CD4-positive, alpha-beta T cell treated with Interleukin-6 for 4 hours (primary cell): ENCODE measurements around the gene SCP2.

Source experiments
- DNase-seq: peaks from one replicate; pipeline ENCODE4 v3.0.0-alpha.2; 2020; ENCODE audit warnings: mixed read lengths

SCP2 gene

DNA sequence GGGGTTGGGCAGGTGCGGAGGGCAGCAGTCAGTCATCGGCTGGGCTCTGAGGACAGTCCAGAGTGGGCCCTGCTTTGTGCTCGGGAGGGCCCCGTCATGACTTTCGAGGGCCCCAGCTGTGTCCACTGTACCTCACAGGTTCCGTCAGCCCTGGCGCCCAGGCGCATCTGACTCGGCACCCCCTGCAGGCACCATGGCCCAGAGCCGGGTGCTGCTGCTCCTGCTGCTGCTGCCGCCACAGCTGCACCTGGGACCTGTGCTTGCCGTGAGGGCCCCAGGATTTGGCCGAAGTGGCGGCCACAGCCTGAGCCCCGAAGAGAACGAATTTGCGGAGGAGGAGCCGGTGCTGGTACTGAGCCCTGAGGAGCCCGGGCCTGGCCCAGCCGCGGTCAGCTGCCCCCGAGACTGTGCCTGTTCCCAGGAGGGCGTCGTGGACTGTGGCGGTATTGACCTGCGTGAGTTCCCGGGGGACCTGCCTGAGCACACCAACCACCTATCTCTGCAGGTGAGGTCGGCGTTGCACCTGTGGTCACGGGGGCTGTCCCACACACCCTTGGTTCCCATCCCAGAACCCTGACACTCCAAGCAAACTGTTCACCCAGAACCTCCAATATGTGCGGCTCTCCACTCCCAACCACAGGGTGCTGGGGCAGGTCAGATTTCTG lies 142.7 kb downstream of the SCP2 start:
- no peak for DNase-seq

DNA sequence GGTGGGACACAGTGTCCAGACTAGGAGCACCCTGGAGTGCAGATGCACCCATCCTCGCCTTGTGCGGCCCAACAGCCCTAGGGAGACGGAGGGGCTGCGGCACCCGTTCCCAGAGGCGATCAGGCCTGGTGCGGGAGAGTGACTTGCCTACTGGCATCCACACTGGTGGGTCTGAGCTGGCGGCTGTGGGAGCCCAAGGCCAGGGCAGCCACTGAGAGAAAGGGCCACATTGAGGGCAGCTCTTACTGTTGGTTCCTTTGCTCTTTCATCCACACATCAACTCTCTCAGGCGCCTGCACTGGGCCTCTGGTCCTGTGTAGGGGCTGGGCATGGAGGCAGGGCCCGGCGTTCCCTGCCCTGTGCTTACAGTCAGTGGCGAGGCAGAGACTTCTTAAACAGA lies 143.5 kb downstream of the SCP2 start:
- no peak for DNase-seq

DNA sequence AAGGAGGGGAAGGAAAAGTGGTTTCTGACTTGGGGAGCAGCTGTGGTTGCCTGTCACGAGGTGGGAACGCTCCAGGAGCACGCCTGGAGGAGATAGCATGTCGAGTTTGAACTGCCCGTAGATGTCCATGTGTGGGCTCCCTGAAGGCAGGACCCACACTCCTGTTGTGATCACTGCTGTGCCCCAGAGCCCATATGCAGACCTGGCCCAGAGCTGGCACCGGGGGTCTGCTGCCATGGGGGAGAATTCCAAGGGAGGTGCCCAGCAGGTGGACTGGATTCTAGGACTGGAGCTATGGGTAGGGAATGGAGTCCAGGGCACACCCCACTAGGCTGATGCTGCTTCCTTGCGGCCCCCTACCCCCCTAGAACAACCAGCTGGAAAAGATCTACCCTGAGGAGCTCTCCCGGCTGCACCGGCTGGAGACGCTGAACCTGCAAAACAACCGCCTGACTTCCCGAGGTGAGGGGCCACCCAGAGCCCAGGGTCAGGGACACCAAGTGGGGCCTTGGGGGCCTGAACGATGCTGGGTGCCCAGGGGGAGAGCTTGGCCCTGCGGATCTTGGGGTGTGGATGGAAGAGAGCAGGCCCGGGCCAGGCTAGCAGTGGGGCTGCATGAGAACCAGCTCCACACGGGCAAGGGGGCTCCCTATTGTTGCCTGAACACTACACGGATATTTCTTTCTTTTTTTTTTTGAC lies 144.2 kb downstream of the SCP2 start:
- DNase-seq = no peak

- DNase-seq = no peak
These were observed 144.8 kb downstream of the SCP2 start for GRCh38 chr1:53071915-53072314.

DNA sequence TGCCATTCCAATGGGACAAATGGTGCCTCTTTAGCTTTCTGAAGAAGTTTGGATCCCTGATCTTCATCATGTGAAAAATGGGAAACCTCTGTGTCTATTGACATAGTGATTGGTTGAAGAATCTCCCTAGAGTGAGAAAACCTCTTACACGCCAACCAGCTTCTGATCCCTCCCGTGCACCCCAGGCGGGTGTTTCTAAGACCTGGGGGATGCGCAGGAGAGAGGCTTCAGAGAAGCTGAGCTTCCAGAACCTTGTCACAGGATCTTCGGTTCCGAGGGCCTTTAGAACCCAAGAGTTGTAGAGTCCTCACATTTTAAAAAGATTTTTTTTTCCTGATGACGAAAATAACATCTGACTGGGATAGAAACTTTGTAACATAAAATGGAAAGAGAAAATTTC lies 146.2 kb downstream of the SCP2 start:
- DNase-seq = no peak

DNA sequence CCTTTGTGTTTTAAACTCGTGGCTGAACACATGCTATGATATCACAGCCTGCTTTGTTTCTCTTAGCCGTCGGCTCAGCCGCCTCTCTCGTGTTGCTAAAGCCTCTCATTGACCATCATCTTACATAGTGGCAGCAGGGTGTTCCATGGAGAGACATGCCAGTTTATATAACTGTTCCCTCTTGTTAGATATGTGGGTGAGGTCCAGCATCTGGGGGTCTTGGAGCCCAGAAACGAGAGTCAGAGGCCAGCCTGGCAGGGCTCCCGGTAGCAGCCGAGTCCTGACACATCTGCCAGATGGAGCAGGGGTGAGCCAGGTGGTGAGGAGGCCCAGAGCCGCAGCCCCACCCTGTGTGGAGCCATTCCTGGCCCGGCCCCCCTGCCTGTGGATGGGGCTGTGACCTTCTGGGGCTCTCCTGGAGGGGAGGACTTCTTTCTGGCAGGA lies 146.8 kb downstream of the SCP2 start:
- no peak for DNase-seq

DNA sequence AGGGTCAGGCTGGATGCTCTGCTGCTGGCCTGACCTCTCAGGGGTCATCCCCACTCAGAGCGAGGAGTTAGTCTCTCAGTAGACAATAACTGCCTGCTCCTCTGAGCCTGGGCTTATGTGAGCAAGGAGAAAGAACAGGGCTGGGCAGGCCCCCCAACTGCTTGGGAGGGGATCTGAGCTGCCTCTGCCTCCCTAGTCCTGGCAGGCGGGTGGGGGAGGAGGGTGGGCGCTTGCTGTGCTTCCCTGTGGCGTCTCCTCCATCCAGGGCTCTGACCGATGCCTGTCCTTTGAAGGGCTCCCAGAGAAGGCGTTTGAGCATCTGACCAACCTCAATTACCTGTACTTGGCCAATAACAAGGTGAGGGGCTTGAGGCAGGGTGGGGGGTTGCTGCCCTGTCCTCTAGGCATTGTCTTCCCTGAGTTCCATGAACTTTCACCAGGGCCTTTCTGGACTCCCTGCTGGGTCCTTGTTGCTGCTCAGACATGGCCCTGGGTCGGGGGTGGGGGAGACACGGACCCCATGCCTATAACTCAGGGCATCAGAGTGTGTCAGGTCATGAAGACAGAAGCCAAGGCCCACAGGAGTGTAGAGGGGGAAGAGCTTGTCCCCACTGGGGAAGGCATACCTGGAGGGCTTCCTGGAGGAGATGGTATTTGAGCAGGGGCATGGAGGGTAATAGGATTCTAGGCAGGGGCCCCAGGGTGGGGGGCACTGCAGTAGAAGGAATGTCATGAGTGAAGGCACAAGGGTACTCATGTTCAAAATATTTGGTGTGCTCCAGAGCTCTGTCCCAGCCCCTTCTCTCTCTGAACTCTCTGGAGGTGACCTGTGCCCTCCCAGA lies 147.5 kb downstream of the SCP2 start:
- no peak for DNase-seq

- DNase-seq = no peak
These were observed 148.1 kb downstream of the SCP2 start for GRCh38 chr1:53075206-53075605.

GRCh38 chr1:53075761-53076163 lies 148.7 kb downstream of the SCP2 start:
- no peak for DNase-seq

DNA sequence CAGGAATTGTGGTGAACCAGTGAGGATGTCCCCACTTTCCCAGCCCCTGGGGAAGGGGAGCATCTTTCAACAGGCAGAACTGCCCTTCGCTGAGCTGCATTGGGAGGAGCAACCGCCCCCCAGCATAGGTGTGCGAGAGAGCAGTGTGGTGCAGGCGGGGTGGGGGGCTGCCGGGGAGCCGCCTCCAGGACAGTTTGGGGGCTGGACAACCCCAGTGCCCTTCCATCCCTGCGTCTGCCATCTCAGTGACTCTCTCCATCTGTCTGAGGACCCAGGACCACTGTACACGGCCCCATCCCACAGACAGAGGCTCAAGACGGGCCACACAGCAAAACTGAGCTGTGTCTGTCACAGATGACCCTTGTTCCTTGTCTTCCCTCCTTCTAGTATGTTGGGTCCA lies 149.1 kb downstream of the SCP2 start:
- DNase-seq = no peak

DNA sequence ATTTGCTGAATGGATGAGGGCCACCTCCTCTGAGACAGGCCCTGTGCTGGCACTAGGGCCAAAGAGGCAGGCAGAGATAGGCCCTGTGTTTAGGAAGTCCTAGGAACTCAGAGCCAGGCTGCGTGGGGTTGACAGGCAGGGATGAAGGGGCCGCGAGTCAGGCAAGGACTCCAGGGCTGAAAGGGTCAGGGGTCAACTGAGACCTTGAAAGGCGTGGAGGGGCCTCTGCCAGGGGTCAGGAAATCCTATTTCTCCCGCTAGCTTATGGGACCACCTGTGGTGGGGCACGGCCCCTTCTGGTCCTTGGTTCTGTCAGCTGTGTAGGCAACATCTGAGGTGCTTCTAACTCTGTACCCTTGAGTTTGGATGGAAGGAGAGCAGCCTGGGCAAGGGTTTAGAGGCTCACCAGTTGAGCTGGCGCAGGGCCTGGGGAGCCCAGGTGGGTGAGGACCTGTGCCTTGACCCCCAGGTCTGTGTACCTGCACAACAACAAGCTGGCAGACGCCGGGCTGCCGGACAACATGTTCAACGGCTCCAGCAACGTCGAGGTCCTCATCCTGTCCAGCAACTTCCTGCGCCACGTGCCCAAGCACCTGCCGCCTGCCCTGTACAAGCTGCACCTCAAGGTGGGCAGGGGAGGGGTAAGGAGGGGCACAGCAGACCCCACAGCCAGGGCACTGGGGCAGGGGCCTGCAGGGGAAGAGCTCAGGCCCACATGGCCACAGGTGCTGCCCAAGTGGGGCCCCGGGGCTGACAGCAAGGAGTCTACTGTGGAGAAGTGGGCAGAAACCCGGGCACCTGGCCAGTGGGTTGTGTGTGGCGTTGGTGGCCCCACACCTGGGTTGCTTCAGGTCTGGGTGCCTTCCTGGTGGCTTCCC lies 149.9 kb downstream of the SCP2 start:
- DNase-seq = no peak

- DNase-seq = no peak
These were observed 150.5 kb downstream of the SCP2 start for GRCh38 chr1:53077599-53077965.

DNA sequence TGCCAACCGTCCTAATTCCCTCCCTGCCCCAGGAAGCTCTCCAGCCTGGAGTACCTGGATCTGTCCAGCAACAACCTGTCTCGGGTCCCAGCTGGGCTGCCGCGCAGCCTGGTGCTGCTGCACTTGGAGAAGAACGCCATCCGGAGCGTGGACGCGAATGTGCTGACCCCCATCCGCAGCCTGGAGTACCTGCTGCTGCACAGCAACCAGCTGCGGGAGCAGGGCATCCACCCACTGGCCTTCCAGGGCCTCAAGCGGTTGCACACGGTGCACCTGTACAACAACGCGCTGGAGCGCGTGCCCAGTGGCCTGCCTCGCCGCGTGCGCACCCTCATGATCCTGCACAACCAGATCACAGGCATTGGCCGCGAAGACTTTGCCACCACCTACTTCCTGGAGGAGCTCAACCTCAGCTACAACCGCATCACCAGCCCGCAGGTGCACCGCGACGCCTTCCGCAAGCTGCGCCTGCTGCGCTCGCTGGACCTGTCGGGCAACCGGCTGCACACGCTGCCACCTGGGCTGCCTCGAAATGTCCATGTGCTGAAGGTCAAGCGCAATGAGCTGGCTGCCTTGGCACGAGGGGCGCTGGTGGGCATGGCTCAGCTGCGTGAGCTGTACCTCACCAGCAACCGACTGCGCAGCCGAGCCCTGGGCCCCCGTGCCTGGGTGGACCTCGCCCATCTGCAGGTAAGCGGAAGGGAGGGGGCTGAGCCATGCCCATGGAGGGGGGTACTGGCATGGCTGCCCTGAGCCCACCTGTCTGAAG lies 151.4 kb downstream of the SCP2 start:
- DNase-seq = no peak

DNA sequence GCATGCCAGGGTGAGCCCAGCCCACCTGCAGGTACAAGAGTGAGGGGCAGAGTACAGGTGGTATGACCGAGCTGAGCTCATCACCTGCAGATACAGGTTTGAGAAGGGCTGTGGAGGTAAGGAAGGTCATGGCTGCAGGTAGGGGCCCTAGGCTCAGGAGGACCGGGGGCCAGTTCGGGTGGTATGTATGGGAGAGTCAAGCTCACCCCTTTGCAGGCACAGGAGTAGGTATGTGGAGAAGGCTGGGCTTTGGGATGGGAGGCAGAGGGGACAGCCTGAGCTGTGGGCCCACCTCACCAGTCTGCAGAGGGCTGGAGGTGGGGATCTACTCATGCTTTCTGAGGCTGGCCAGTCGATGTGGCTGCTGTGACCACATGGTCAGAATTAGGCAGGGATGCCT lies 152.2 kb downstream of the SCP2 start:
- no peak for DNase-seq

GRCh38 chr1:53080041-53080440 lies 153.0 kb downstream of the SCP2 start:
- no peak for DNase-seq

DNA sequence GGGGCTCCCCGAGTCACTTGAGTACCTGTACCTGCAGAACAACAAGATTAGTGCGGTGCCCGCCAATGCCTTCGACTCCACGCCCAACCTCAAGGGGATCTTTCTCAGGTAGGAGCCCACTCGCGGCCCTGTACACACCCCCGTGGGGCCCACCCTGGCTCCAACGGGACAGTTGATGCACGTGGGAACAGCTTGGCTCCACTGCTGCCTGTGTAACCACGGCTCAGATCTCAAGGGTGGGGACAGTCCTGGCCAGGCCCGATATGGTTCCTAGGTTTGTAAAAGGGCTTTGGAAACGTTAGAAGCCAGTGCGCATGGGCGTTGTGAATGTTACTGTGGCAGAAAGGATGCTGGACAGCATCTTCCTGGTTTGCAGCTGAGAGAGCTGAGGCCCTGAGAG lies 153.7 kb downstream of the SCP2 start:
- no peak for DNase-seq

GRCh38 chr1:53081384-53082066 lies 154.4 kb downstream of the SCP2 start:
- no peak for DNase-seq

DNA sequence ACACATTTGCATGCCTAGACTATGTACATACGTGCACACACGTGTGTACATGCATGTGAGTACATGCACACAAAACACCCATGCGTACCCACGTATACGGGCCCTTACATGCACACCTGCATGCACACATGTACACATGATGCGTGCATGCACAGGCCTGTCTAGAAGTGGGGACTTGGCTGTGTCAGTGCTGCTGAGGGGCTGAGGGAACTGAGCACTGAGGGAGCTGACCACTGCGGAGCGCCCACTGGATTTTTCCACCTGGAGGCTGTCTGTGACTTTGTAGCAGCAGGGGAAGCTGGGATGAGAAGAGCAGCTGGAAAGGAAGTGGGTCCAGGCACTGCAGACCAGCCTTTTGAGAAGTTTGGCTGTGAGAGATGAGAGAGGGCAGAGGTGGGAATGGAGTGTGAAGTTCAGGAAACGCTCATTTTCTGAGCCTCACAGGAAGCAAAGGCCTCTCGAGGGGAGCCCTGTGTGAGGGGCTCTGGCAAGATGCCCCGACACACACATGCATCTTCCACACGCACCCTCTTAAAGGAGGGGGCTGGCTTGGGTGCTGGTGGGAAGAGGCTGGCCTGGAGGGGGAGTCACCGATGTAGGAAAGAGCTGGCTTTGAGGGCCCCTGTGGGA lies 155.9 kb downstream of the SCP2 start:
- no peak for DNase-seq

DNA sequence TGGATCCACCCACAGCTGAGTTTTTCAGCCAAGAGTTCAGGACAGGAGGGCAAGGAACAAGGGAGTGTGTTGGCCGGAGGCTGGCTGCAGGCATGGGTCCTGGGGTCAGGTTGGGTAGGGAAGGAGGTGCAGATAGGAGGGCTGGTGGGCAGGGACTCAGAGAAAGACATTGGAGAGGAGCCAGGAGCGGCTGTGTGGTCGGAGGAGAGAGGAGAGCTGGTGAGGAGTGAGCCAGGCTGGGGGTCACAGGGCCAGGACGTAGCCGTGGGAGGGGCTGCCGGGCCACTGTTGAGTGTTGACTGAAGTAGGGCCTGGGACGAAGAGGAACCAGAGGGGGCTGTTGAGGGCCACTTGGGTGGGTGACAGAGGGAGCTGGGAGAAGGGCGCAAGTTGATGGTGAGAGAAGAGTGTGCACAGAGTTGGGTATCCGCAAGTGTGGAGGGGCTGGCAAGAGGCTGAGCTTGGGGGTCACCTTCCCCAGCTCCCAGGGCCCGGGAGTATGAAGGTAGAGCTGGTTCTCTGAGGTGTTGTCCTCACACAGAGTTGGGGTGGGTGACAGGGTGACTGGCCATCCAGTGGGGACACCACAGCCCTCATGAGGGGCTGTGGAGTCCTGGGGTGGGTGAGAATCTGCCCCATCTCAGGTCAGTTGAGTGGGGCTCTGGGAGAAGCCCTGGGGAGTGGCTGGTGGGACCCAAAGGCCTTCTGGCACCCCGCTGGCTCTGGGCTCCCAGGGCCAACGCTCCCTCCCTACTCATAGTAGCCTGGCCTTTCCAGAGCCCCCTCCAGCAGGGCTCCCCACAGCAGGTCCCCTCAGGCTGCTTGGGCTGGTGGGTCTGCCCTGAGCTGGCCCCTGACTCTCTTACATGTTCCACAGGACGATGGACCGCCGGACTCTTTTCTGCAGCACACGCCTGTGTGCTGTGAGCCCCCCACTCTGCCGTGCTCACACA lies 156.8 kb downstream of the SCP2 start:
- no peak for DNase-seq

GRCh38 chr1:53084589-53084971 lies 157.5 kb downstream of the SCP2 start:
- no peak for DNase-seq
